Stimulated activated CD4-positive, alpha-beta T cell treated with anti-CD3 and anti-CD28 coated beads, Interleukin-4, amount 100 ng/mL, for 4 hours (primary cell): Measurements from ENCODE around the gene HES5.
A peak's percentile ranks its signal among the peaks of the same experiment; 100 is the strongest.
"Not testable (repeated sequence)": the region's sequence is repeated elsewhere in the genome, so short reads cannot be mapped to it uniquely, and the experiment has no call there.

Experiments used
- DNase-seq, 2 experiments: peaks; one replicate each; pipeline ENCODE4 v3.0.0-alpha.2; 2020

Gene HES5

DNA sequence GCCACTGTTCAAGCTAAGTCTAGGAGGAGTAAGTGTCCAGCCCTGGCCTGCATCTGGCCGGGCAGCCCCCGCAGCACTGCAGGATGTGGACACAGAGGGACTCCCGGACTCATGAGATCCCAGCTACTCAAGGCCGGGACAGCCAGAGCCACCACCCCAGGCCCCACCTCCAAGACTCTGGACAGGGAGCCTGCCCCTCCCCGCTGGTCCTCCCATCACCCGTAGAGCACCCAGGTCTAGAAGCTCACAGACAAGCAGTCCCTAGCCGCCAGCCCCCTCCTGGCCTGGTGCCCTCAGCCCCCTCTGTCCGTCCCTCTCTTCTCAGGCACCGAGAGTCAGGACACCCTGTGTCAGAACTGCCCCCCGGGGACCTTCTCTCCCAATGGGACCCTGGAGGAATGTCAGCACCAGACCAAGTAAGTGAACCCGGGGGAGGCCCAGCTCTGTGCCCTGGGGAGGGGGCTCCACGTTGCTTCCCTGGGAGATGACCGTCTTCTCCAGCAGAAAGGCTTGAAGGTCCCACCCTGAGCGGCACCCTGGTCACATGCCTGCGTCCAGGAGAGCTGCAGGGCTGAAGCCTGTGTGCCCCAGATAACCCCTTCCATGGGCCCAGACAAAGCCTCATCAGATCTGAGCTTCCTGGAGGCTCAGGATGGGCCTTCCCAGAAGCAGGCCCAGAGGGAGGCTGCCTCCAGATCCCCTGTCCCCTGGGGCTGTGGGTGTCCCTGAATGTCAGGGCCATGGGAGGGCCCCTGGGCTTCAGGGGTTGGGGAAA lies 30.4 kb upstream of the HES5 start:
- no peak for DNase-seq

DNA sequence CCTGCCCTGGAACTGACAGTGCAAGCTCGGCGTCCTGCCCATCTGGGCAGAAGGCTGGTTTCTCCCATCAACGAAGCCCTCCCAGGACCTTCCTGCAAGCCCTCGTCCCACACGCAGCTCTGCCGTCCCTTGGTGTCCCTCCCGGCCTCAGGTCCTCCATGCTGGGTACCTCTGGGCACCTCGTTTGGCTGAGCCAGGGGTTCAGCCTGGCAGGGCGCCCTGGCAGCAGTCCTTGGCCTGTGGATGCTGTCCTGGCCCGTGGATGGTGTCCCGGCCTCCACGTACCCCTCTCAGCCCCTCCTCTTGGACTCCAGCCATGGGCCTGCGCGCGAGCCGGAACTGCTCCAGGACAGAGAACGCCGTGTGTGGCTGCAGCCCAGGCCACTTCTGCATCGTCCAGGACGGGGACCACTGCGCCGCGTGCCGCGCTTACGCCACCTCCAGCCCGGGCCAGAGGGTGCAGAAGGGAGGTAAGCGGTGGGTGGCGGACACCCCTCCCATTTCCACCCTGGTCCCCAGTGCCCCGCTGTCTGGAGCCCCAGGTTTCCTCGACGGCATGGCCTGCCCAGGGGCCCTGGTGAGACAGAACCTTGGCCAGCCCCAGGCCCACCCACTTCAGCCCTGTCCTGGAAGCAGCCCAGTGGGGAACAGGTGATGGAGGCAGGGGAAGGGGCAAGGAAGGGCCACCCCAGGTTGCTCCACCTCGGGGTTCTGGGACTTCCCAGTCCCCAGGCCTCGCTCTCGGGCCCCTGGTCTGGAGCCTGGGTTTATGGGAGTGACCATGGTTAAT lies 29.6 kb upstream of the HES5 start:
- DNase-seq: no peak

DNA sequence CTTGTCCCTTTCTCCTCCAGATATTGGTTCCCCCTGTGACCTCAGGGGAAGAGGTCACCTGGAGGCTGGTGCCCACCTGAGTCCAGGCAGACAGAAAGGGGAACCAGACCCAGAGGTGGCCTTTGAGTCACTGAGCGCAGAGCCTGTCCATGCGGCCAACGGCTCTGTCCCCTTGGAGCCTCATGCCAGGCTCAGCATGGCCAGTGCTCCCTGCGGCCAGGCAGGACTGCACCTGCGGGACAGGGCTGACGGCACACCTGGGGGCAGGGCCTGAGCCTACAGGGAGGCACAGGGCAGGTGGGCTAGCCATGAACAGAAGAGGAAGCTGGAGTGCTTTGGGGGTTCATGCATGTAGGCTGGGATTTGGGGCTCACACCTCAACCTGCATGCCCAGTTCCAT lies 28.8 kb upstream of the HES5 start:
- DNase-seq: no peak

DNA sequence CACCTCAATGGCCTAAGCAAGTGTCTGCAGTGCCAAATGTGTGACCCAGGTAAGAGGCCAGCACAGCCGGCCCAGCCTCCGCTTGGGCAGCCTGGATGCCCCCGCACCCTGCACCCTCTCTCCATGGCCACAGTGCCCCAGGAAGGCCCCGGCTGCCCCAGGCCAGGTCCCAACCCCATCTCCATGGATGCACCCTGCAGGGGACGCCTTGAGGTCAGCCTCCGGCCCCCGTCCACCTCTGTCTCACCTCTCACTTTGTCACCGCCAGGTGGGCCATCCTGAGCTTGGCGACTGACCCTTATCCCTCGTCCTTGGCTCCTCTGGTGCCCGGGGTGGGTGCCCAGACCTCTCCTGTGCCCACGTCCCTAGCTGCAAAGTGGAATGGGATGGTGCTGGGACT lies 28.4 kb upstream of the HES5 start:
- no peak for DNase-seq

DNA sequence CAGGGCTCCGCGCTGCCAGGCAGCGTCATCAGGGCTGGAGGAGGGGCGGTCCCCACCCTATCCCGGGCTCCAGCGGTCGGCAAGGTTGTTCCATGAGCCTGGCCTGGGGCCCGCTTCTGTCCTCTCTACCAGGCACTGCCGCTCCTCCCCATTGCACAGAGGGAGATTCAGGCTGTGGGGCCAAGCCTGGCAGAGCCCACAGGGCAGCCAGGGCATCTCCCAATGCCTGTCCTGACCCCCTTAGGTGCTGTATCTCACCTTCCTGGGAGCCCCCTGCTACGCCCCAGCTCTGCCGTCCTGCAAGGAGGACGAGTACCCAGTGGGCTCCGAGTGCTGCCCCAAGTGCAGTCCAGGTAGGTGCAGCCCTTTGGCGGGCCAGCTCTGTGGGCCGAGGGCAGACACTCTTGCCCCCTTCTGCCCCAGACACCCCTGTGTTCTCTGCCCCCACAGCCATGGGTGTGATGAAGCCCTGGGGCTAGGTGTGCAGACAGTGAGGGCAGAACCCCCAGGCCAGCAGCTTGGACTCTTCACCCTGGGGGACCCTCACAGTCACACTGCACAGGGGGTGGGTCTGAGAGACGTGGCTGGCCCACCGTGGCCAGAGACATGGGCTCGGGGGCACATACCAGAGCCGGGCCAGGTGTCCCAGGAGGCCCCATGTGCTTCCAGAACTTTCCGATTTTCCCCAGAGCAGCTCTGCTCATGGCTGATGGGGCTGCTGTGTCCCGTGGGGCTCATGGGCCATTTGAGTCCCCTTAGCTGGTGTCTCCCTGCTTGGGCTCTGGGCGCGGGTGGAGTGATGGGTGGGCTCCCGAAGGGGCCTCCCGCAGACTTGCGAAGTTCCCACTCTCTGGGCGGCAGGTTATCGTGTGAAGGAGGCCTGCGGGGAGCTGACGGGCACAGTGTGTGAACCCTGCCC lies 27.7 kb upstream of the HES5 start:
- no peak for DNase-seq

DNA sequence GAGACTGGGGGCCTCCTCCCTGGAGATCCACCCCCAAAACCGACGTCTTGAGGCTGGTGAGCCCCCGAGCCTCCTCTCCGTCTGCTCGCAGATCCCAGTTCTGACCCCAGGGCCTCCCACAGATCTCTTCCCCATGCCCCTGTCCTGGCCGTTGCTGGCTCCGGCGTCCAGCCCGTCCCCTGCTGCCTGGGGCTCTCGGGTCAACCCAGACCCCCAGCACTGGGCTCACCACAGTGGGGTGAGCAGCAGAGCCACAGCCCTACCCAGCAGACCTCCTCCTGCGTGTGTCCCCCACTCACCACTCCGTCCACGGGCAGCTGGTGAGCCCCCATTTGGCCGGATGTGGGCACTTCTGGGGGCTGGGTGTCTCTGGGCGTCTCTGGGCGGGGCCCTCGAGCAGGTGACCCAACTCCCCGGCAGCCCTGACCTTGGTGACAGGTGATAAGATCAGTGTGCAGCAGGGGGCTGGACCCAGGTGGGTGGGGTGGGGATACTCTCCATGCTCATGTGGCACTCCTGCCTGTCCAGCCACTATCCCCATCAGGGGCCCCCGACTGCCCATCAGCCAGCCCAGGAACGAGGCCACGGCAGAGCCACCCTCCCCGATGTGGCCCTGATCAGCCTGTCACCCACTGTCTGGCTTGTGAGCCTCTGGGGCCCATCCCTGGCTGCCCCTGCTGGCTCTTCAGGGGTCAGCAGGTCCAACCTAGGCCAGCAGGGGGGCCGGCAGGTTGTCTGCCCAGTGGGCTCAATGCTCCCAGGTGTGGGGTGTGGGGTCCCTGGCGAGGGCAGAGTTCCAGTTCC lies 26.8 kb upstream of the HES5 start:
- peak; percentile 17 to 31 for DNase-seq

DNA sequence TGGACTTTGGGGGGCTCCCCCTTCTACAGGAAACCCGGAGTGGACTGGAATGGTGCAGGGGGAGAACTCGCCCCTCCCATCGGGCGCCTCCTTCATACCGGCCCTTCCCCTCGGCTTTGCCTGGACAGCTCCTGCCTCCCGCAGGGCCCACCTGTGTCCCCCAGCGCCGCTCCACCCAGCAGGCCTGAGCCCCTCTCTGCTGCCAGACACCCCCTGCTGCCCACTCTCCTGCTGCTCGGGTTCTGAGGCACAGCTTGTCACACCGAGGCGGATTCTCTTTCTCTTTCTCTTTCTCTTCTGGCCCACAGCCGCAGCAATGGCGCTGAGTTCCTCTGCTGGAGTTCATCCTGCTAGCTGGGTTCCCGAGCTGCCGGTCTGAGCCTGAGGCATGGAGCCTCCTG lies 26.2 kb upstream of the HES5 start, which contains the start of gene TNFRSF14:
TNFRSF14 (plus strand) TSS at position 95 of the 401 bp plus-strand sequence; CDS start at position 389, 294 bp downstream.
- DNase-seq: peak; percentile 66 to 78

DNA sequence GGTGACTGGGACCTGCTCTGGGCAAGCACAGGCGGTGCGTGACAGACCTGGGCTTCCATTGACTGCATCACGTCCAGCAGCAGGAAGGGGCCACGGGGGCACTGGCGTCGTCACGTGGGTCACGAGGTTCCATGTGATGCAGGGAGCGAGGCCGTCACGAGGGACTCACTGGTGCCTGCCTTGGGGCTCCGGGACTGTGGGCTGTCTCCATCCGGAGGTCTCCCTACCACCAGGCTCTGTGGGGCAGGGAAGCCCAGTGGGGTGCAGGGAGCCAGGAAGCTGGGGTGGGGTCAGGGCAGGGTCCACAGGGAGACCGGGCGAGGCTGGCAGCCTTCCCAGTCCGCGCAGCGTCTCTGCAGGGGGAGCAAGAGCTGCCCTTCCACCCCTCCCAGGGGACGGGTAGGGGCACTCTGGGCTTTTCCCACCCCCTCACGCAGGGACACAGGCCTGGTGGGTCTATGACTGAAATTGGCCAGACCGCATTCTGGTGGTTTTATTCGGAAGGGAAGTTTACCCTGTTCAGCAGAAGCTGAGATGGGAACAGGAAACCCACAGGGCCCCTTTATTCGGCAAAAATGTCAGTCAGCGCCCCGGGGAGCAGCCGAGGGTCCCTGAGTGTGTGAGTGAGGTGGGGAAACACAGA lies 25.7 kb upstream of the HES5 start:
- DNase-seq: peak; percentile 63 to 64

DNA sequence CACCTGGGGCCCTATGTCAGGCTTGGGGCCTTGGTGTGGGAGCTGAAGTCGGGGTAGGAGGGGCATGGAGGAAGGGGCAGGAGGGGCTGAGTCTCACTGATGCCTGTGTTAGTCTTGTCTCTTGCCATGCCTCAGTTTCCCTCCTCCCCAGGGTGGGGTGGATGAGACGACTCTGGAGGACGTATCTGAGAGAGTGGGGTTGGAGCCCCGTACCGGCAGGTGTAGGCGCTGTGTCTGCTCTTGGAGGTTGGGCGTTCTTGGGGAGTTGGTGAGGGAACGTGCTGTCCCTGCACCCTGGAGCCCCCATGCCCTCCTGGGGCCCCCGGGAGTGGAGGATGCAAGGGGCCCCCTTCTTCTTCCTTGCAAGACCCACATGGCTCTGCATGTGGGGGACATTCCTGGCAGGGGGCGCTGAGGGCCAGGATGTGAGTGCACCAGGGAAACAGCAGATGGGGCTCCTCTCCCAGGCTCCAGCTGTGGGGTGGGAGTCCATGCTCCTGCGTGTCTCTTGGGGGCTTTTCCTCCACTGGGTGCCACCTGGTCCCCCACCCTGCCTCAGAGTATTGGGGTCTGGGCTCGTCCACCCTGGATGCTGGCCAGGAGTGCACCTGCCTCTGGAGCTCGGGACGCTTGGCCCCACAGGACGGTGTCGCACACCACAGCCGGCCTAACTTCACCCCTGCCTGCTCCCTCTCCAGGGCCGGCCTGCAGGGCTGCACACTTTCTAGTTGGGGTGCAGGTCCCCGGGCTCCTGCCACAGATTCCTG lies 24.7 kb upstream of the HES5 start:
- peak; percentile 46 to 53 for DNase-seq

DNA sequence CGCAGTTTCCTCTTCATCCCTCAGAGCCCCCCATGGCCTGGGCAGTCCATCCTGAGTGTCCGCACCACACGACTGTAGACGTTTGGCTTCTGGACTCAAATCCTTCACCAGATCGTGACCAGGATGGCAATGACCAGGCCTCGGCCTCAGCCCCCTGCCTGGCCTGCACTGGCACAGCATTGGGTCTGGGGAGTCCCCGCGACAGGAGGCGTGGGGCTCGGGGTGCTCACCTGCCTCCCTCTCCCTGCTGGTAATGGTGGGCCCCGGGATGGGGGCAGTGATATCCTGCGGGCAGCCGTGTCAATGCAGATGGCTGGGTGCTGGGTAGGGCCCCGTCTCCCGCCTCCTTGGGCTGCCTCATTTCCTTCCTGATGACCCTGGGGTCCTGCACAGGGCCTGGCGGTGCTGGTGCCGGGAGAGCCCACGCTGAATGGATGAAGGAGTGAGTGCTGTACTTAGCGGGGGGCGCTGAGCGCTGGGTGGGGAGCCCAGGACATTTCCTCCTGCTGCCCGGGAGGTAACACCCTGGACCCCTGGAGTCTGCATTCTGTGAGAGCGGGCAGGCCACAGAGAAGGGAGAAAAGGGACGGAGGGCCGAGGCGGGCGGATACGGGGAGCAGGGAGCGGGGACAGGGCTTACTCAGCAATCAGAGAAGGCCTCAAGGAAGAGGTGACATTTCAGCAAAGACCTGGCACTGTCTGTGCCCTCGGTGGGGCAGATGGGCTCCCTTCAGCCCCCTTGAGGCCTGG lies 24.0 kb upstream of the HES5 start:
- no peak for DNase-seq

DNA sequence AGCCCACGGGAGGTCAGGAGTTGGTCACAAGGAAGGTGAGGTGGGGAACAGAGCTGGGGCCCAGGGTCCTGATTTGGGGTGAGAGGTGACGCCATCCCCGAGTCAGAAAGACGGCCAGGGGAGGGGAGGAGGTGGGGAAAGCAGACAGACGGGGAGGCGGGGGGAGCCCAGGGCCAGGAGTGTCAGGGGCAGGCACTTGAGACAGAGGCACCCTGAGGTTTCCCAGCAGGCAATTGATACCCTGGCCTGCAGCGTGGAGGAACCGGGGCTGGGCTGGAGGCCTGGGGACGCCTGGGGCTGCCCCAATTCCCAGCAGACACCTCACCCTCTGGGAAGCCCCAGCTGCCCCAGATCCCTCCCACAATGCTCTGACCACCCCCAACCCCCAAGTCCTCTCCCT lies 23.0 kb upstream of the HES5 start:
- DNase-seq: not testable (repeated sequence)

DNA sequence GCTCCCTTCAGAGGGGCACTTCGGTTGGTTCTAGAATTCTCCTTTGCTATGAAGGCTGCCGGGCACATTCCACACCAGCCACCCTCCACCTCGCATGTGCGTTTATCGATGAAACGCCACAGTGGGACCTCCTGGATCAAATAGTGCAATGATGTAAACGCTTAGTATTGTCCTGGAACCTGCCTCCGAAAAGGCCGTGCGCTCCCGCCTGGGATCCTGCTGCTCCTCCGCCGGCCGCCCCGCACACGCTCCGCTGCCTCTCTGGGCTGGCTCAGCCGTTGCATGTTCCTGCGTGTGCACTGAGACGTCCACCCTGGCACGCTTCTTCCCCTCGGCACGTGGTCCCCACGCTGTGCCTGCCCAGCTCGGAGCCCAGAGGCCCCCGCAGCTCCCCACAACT lies 22.1 kb upstream of the HES5 start:
- DNase-seq: no peak

DNA sequence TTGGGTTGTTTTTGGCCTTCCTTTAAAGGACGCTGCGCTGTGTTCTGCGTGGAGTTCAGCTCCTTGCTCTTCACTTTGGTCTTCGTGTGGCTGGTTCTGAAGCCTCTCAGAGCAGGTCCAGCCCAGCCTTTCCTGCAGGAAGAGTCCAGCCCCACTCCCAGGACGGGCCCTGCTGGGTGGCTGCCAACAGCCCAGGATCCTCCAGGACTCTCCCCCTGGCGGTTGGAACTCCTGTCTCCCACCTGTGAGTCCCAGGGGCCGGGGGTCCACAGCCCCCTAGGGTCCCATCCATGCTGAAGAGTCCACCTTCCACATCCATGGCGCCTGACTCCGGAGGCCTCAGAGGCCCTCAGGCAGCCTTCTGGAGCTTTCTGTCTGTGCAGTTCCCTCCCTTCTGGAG lies 21.5 kb upstream of the HES5 start:
- not testable (repeated sequence) for DNase-seq

DNA sequence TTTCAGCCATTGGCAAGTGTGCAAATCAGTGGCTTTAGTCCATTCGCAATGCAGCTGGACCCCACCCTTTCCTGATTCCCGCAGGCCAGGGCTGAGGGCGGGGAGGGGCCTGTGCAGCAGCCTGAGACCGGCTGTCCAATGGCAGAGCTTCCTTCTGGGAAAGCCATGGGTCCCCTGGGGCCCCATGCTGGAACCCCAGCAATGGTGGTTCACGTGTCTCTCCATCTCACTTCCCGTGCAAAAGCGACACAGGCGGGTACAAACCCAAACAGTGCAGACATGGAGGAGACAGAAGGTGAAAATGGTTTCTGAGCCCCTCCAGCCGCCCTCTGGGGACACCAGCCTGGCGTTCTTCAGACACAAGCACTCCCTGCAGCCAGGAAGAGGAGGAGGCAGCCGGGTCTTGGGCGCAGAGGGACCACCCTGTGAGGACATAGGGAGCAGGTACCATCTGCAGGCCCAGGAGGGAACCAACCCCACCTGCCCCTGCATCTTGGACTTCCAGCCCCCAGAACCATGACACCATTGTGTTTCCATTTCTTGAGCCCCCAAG lies 20.3 kb upstream of the HES5 start:
- DNase-seq: not testable (repeated sequence)

DNA sequence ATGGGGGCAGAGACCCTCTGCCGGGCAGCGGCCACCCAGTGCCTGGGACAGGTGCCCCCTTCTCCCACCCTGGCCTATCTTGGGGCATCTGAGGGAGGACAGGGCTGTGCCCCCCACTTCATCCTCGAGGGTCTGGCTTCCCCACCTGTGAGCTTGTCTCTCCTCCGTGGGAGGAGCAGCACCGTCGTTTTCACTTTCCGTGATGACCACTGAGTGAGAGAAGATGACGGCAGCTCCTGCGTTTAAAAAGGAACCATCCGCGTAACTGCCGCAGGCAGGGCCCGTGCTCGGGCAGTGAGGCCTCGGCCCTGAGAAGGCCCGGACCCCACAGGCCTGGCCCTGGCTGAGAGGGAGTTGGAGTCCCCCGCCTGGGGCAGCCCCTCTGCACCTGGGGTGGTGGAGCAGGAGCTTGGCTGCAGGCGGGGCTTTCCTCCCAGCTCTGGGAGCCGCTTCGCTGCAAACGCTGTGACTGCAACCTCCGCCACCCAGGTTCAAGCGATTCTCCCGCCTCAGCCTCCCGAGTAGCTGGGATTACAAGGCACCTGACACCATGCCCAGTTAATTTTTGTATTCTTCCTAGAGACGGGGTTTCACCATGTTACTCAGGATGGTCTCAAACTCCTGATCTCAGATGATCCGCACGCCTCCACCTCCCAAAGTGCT lies 19.4 kb upstream of the HES5 start:
- DNase-seq: not testable (repeated sequence)

DNA sequence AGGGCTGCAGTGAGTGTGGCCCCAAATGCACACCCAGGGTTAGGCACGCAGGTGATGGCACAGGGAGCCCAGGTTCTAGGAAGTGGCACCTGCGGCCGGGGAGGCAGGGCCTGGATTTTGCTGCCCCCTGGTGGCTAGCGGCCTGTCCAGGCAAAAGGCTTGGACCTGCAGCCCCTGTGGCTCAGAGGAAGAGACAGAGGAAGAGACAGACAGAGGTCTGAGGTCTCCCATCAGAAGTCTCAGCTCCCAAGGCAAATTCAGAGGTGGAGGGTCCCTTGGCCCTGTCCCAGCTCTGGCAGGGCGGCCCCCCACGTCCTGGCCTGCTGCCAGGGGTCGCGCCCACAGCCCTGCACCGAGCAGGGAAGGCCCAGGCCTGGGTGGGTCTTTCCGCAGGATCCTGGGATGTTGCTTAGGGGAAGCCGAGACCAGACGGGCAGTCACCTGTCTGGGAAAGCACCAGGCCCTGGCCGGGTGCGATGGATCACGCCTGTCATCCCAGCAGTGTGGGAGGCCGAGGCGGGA lies 18.1 kb upstream of the HES5 start:
- DNase-seq: peak; percentile 78 to 82

DNA sequence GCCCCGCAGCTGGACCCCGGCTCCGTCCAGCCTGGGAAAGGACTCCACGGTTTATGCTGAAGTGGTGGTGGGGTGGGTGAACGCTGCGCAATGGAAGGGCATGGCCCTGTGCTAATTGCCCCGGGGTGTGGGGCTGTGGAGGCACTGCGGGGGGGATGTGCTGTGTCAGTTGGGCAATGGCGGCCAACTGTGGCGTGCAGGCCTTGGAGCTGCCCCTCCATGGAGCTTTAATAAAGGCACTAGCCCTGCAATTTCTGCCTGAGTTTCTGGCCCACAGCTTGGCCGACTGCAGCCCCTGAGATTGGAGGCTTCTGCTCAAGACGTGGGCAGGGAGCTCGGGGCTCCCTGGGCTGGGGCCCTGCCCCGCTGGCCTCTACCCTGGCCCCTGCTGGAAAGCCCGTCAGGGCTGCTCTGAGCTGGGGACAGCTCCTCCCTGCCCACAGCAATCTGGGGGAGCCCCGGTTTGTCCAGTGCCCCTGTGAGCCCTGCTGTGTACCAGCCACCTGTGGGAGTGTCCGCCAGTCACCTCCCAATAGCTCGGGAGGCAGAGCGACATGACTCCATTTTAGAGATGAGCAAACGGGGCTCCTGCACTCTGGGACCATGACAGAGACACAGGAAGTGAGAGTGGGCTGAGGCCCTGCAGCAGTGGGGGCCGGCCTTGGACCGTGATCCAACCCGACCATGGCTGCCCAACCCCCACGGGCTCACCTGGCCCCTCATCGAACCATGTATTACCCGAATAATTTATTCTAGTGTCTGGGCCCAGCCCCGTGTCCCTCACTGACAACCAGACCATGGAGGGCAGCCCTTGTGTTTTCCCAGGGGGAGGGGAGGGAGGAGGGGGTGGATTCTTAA lies 17.4 kb upstream of the HES5 start:
- DNase-seq: peak; percentile 34 to 43
